Aortic smooth muscle cell (primary cell): ENCODE data around the gene XKR8. TPM values are rescaled to one million over a fixed set of nuclear protein-coding genes. Genes with fewer than 3 reads are reported as not detected.

ENCODE experiments used
- total RNA-seq: library from RNA; depleted of rRNA; stranded (reverse); fragments of >200 nt; gene quantifications from 2 replicates; pipeline ENCODE4 v1.2.3, GENCODE V29; 2014

XKR8 gene
- total RNA-seq, result 4.2 and 4.4 TPM in 2 replicates

GRCh38 chr1:27959792-27960603, at the start of gene XKR8:
Gene XKR8, plus strand, starts transcription at chr1:27959973. Its CDS starts 97 bp downstream, at chr1:27960070.

GRCh38 chr1:27934818-27935549, 24.8 kb upstream of the XKR8 start, which contains the start of gene SMPDL3B:
Gene SMPDL3B, plus strand, starts transcription at chr1:27935000. Its CDS starts 184 bp downstream, at chr1:27935184.

Other genes starting within 250 kb of the XKR8 start
- 17.6 and 25.6 TPM in 2 replicates for gene FAM76A, start 234.0 kb upstream of the XKR8 start, total RNA-seq
- 58.7 and 65.2 TPM in 2 replicates for gene STX12, start 186.8 kb upstream of the XKR8 start, total RNA-seq
- 40.7 and 46.9 TPM in 2 replicates for gene PPP1R8, start 129.2 kb upstream of the XKR8 start, total RNA-seq
- gene THEMIS2, start 87.4 kb upstream of the XKR8 start, total RNA-seq, result 2.9 and 3.3 TPM in 2 replicates
- 18.7 and 33.4 TPM in 2 replicates for gene RPA2, start 45.4 kb upstream of the XKR8 start, total RNA-seq
- gene SMPDL3B, start 25.0 kb upstream of the XKR8 start, total RNA-seq, result not detected in 2 replicates
- 8.9 and 14.1 TPM in 2 replicates for gene EYA3, start 128.6 kb downstream of the XKR8 start, total RNA-seq
- not detected in 2 replicates for gene PTAFR, start 216.7 kb downstream of the XKR8 start, total RNA-seq